ENCODE measurements around the gene TAGLN2. TPM values are rescaled to one million over a fixed set of nuclear protein-coding genes. Genes with fewer than 3 reads are reported as not detected.

TAGLN2 gene
- total and polyA plus RNA-seq, 10 of the 15 experiments (the other 5 are each of a cell fraction or from before 2014, with no cell fraction given) = 155 to 611 (median 363) TPM

DNA sequence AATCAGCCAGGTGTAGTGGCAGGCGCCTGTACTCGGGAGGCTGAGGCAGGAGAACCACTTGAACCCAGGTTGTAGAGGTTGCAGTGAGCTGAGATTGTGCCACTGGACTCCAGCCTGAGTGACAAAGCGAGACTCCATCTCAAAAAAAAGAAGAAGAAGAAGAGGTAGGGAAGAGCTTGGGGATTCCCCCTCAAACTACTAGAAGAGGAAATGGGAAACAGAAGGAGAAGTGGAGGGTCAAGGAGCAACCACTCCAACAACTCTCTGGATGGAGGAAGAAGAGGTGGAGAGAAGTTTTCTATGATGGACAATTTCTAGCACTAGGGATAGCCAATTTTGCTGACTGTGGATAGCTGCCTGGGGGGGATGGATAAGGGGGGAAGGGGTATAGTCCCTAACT is 43.6 kb upstream of the TAGLN2 start:
- DNase-seq (ENCODE audit: low read depth, low spot score) (no peak), ATAC-seq (no peak), FAIRE-seq (no peak)
- ChIA-PET SMC1A (ENCODE audit: uncharacterized antibody, unreplicated experiment) (no interaction called here), CTCF (interaction anchor here (0.7 to 1.4 kb wide), 2 partner anchors 33 to 39 kb away, joined by 3 read pairs; no protein-coding TSS in a partner anchor), RAD21 (ENCODE audit: unreplicated experiment) (interaction anchor here (0.7 to 0.9 kb wide), 3 partner anchors 13 to 76 kb away, joined by 3 to 4 read pairs (median 3); no protein-coding TSS in a partner anchor), POLR2A (no interaction called here)
- Histone ChIP-seq H3K36me3 (ENCODE audit: control insufficient read depth in 2 of 2, insufficient read depth in 2 of 2, low read length in 1 of 2) (no peaks in the 10 kb centered on the region), H3K27ac (ENCODE audit: control insufficient read depth, insufficient read depth) (no peak overlapping the region), H4K20me1 (ENCODE audit: control insufficient read depth, insufficient read depth) (no peaks in the 10 kb centered on the region), H3K27me3 (replicated peaks in 1 of 2; ENCODE audit: control insufficient read depth in 2 of 2, insufficient read depth in 2 of 2, low read length in 1 of 2) (peaks cover 4 to 7% of the 10 kb centered on the region in 2 experiments; a peak in 3 of 4 replicates), H3K9ac (ENCODE audit: control insufficient read depth, insufficient read depth, low read length) (no peak overlapping the region), H3K4me1 (ENCODE audit: control insufficient read depth, insufficient read depth, low read length) (no peaks in the 10 kb centered on the region), H2AFZ (ENCODE audit: control insufficient read depth, low read depth, low read length) (no peak overlapping the region), H3K79me2 (ENCODE audit: control insufficient read depth, insufficient read depth, low read length) (no peaks in the 10 kb centered on the region), H3K4me2 (ENCODE audit: control insufficient read depth, insufficient read depth) (no peak overlapping the region), H3K4me3 (no peak overlapping the region), H3K9me3 (replicated peaks; ENCODE audit: control insufficient read depth, insufficient read depth, low read length) (no peaks in the 10 kb centered on the region)
- intact Hi-C loops (cut with micrococcal nuclease; ENCODE audit: unreplicated experiment) = no loop called here
- in situ Hi-C loops (cut with MboI) = no loop called here
- 47% methylated on average over 3 of the region's 3 CpGs for WGBS (ENCODE audit: insufficient coverage, insufficient replicate concordance, low lambda C conversion rate, missing lambda C conversion rate)
- TF ChIP-seq NR2F1 (conservative IDR thresholded peaks at IDR 0.05) (no peak), CREB1 (IDR thresholded peaks at IDR 0.05; ENCODE audit: low read depth) (no peak), RUNX3 (IDR thresholded peaks at IDR 0.05; ENCODE audit: low read length) (no peak), POLR2A (IDR thresholded peaks at IDR 0.05; ENCODE audit: low read depth, low read length) (no peak), NFIC (IDR thresholded peaks at IDR 0.05; ENCODE audit: low read depth, low read length) (no peak), MYB (IDR thresholded peaks at IDR 0.05; ENCODE audit: borderline replicate concordance, low read depth, low read length) (no peak), TCF12 (IDR thresholded peaks at IDR 0.05; ENCODE audit: low read depth, low read length) (no peak), ZSCAN29 (IDR thresholded peaks at IDR 0.05) (no peak), NRF1 (conservative IDR thresholded peaks at IDR 0.05; ENCODE audit: low read depth, low read length) (no peak), CHD2 (IDR thresholded peaks at IDR 0.05; ENCODE audit: borderline replicate concordance, low read depth, low read length) (no peak), EED (IDR thresholded peaks at IDR 0.05; ENCODE audit: low read depth) (no peak), FOXM1 (IDR thresholded peaks at IDR 0.05; ENCODE audit: low read depth, low read length) (no peak), ZNF24 (IDR thresholded peaks at IDR 0.05) (no peak), SUPT20H (IDR thresholded peaks at IDR 0.05; ENCODE audit: borderline replicate concordance, control insufficient read depth, low read depth, low read length) (no peak)
- TF ChIP-seq, protein P1, sequence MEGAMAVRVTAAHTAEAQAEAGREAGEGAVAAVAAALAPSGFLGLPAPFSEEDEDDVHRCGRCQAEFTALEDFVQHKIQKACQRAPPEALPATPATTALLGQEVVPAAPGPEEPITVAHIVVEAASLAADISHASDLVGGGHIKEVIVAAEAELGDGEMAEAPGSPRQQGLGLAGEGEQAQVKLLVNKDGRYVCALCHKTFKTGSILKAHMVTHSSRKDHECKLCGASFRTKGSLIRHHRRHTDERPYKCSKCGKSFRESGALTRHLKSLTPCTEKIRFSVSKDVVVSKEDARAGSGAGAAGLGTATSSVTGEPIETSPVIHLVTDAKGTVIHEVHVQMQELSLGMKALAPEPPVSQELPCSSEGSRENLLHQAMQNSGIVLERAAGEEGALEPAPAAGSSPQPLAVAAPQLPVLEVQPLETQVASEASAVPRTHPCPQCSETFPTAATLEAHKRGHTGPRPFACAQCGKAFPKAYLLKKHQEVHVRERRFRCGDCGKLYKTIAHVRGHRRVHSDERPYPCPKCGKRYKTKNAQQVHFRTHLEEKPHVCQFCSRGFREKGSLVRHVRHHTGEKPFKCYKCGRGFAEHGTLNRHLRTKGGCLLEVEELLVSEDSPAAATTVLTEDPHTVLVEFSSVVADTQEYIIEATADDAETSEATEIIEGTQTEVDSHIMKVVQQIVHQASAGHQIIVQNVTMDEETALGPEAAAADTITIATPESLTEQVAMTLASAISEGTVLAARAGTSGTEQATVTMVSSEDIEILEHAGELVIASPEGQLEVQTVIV (IDR thresholded peaks at IDR 0.05; ENCODE audit: borderline replicate concordance, partially characterized antibody) = no peak
- TF ChIP-seq, protein P2, sequence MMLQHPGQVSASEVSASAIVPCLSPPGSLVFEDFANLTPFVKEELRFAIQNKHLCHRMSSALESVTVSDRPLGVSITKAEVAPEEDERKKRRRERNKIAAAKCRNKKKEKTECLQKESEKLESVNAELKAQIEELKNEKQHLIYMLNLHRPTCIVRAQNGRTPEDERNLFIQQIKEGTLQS (IDR thresholded peaks at IDR 0.05; ENCODE audit: borderline replicate concordance, extremely low read depth, low read depth, low read length) = no peak
- TF ChIP-seq, protein P3, sequence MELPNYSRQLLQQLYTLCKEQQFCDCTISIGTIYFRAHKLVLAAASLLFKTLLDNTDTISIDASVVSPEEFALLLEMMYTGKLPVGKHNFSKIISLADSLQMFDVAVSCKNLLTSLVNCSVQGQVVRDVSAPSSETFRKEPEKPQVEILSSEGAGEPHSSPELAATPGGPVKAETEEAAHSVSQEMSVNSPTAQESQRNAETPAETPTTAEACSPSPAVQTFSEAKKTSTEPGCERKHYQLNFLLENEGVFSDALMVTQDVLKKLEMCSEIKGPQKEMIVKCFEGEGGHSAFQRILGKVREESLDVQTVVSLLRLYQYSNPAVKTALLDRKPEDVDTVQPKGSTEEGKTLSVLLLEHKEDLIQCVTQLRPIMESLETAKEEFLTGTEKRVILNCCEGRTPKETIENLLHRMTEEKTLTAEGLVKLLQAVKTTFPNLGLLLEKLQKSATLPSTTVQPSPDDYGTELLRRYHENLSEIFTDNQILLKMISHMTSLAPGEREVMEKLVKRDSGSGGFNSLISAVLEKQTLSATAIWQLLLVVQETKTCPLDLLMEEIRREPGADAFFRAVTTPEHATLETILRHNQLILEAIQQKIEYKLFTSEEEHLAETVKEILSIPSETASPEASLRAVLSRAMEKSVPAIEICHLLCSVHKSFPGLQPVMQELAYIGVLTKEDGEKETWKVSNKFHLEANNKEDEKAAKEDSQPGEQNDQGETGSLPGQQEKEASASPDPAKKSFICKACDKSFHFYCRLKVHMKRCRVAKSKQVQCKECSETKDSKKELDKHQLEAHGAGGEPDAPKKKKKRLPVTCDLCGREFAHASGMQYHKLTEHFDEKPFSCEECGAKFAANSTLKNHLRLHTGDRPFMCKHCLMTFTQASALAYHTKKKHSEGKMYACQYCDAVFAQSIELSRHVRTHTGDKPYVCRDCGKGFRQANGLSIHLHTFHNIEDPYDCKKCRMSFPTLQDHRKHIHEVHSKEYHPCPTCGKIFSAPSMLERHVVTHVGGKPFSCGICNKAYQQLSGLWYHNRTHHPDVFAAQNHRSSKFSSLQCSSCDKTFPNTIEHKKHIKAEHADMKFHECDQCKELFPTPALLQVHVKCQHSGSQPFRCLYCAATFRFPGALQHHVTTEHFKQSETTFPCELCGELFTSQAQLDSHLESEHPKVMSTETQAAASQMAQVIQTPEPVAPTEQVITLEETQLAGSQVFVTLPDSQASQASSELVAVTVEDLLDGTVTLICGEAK (IDR thresholded peaks at IDR 0.05; ENCODE audit: borderline replicate concordance) = no peak
- BruUV-seq (replicated peaks) = no TSS peak

Data from GM12878 (cell line).